ENCODE data around the gene NAB1.

NAB1 gene

DNA sequence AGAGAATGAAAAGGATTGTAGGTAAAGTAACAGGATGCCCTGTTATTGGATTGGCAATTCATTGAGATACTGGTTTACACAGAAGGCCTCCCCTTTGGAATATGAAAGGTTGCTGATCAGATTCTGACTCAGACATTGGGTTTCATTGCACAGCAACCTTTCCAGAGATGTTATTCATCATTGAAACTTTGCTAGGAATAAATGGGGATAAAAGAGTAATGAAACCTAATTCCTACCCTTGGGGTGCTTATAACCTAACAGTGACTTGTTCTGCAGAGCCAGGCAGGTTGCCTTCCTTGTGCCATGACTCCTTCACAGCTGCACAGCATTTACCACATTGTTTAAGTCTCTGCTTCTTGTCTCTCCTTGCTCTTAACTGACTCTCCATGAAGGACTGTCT lies 5.0 kb downstream of the NAB1 start:
- Histone ChIP-seq H3K27ac (ENCODE audit: insufficient read depth, low read length, poor library complexity, severe bottlenecking) (no peak overlapping the region), H3K4me3 (ENCODE audit: insufficient read depth, low read depth, low read length, poor library complexity, severe bottlenecking) (no peak overlapping the region), H3K9me3 (ENCODE audit: control insufficient read depth, low read length) (no peaks in the 10 kb centered on the region), H3K36me3 (ENCODE audit: control insufficient read depth, insufficient read depth, low read length) (no peaks in the 10 kb centered on the region), H3K4me1 (ENCODE audit: control insufficient read depth, insufficient read depth, low read length, poor library complexity, severe bottlenecking) (peaks cover 5% of the 10 kb centered on the region), H3K27me3 (replicated peaks; ENCODE audit: control insufficient read depth, insufficient read depth, low read length, poor library complexity, severe bottlenecking) (no peaks in the 10 kb centered on the region)
- DNase-seq: no peak

DNA sequence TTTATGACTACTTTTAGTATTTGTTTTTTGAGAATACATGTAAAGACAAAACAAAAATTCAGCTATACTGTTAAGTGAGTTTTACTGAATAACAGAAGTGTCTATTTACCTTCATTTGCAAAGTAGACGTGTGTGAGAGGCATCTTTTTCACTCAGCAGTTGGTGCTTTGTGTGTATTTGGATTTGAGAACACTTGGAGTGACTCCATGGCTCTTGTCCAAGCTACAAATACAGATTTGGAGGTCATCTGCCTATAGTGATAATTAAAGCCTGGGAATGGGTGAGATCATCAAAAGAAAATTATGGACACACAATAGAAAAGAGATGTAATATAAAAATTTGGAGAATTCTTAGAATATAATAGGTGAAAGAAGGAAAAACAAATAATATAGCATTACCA lies 6.2 kb downstream of the NAB1 start:
- Histone ChIP-seq H3K27ac (ENCODE audit: insufficient read depth, low read length, poor library complexity, severe bottlenecking) (no peak overlapping the region), H3K4me1 (ENCODE audit: control insufficient read depth, insufficient read depth, low read length, poor library complexity, severe bottlenecking) (peaks cover 2% of the 10 kb centered on the region), H3K27me3 (replicated peaks; ENCODE audit: control insufficient read depth, insufficient read depth, low read length, poor library complexity, severe bottlenecking) (no peaks in the 10 kb centered on the region), H3K4me3 (ENCODE audit: insufficient read depth, low read depth, low read length, poor library complexity, severe bottlenecking) (no peak overlapping the region), H3K36me3 (ENCODE audit: control insufficient read depth, insufficient read depth, low read length) (no peaks in the 10 kb centered on the region), H3K9me3 (ENCODE audit: control insufficient read depth, low read length) (no peaks in the 10 kb centered on the region)
- DNase-seq: no peak

DNA sequence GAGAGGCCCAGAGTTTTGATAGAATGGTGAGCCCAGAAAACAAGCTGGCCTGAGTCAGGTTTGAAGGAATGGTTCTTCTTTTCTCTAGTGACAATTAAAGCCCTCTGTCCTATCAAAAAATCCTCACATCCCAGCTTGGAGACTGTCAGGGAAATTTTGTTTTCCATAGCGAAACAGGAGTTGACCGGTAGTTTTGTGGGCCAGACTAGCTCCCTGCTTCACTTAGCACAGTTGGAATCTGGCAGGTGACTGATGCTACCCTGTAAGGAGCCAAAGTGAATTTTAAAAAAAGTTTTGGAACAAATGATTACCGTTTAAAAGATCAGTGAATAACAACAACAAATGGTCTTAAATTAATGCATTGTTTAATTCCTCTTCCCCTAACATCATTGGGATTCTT lies 6.7 kb downstream of the NAB1 start:
- no peak for DNase-seq
- H3K36me3 ChIP-seq (ENCODE audit: control insufficient read depth, insufficient read depth, low read length): no peaks in the 10 kb centered on the region
- H3K4me1 ChIP-seq (ENCODE audit: control insufficient read depth, insufficient read depth, low read length, poor library complexity, severe bottlenecking): no peaks in the 10 kb centered on the region
- H3K27ac ChIP-seq (ENCODE audit: insufficient read depth, low read length, poor library complexity, severe bottlenecking): no peak overlapping the region
- H3K4me3 ChIP-seq (ENCODE audit: insufficient read depth, low read depth, low read length, poor library complexity, severe bottlenecking): no peak overlapping the region
- H3K27me3 ChIP-seq (replicated peaks; ENCODE audit: control insufficient read depth, insufficient read depth, low read length, poor library complexity, severe bottlenecking): no peaks in the 10 kb centered on the region
- no peaks in the 10 kb centered on the region for H3K9me3 ChIP-seq (ENCODE audit: control insufficient read depth, low read length)

DNA sequence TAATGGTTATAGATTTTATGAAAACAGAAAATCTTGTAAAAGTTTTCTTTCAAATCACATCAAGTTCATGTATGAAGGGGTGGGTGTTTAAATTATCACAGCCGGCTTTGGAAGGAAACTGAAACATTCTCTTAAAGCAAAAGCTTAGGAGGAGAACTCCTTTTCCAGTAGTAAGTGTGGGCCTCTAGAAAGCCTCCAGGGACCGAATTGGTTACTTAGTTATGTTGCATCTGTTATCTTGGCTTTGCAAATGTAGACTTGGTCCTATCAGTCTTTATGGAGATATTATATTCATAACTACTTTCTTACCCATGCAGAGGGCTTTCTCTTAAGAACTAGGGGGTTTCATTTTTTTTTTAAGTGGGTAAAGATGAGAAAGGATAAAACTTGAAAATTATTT lies 7.4 kb downstream of the NAB1 start:
- no peak for DNase-seq
- Histone ChIP-seq H3K4me1 (ENCODE audit: control insufficient read depth, insufficient read depth, low read length, poor library complexity, severe bottlenecking) (no peaks in the 10 kb centered on the region), H3K27me3 (replicated peaks; ENCODE audit: control insufficient read depth, insufficient read depth, low read length, poor library complexity, severe bottlenecking) (no peaks in the 10 kb centered on the region), H3K27ac (ENCODE audit: insufficient read depth, low read length, poor library complexity, severe bottlenecking) (no peak overlapping the region), H3K9me3 (ENCODE audit: control insufficient read depth, low read length) (no peaks in the 10 kb centered on the region), H3K4me3 (ENCODE audit: insufficient read depth, low read depth, low read length, poor library complexity, severe bottlenecking) (no peak overlapping the region), H3K36me3 (ENCODE audit: control insufficient read depth, insufficient read depth, low read length) (no peaks in the 10 kb centered on the region)

DNA sequence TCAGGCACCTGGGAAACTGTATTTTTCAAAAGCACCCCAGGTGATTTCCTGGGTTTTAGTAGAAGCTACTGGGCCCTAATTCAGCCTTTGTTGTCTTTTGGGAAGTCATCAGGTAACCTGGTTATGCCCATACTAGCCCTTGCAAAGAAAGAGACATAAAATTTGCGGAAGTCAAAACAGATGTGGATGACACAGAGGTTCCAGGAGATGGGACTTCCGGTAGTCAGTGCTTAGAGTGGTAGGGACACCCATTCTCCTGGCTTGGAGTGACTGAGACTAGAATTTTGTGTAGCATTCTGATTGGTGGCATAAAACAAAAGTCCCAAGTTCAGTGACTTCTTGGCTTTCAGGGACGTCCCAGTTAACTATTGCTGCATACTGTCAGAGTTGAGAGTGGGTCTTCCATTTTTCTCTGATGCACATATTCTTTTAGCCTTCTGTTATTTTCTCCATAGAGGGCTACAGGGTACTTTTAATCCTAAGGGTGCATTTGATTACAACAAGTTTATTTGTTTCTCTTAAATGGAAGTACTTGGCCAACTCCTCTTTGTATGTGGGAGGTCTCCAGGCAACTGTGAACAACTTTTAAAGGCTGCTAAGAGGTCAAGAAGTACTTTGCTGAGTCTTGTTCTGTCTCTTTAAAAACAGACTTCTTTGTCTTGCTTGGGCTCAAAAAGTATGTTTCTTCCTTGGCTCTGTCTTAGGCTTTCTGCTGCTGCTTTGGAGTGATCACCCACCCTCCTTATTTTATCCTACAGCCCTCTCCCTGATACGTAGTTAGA lies 8.8 kb downstream of the NAB1 start:
- Histone ChIP-seq H3K36me3 (ENCODE audit: control insufficient read depth, insufficient read depth, low read length) (no peaks in the 10 kb centered on the region), H3K9me3 (ENCODE audit: control insufficient read depth, low read length) (no peaks in the 10 kb centered on the region), H3K27me3 (replicated peaks; ENCODE audit: control insufficient read depth, insufficient read depth, low read length, poor library complexity, severe bottlenecking) (no peaks in the 10 kb centered on the region), H3K4me1 (ENCODE audit: control insufficient read depth, insufficient read depth, low read length, poor library complexity, severe bottlenecking) (no peaks in the 10 kb centered on the region), H3K27ac (ENCODE audit: insufficient read depth, low read length, poor library complexity, severe bottlenecking) (no peak overlapping the region), H3K4me3 (ENCODE audit: insufficient read depth, low read depth, low read length, poor library complexity, severe bottlenecking) (no peak overlapping the region)
- no peak for DNase-seq

DNA sequence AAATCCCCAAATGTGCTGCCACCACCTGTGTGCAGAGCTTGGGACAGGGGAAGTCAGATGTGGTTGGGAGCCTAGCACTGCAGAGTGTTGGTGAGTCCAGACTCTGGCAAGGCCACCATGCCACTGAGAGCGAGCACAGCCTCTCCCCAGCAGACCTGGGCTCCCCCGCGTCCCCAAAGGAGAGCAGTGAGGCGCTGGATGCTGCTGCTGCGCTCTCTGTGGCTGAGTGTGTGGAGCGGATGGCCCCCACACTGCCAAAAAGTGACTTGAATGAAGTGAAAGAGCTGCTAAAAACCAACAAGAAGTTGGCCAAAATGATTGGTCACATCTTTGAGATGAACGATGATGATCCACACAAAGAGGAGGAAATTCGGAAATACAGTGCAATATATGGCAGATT lies 10.7 kb downstream of the NAB1 start:
- Histone ChIP-seq H3K9me3 (ENCODE audit: control insufficient read depth, low read length) (no peaks in the 10 kb centered on the region), H3K36me3 (ENCODE audit: control insufficient read depth, insufficient read depth, low read length) (no peaks in the 10 kb centered on the region), H3K27ac (ENCODE audit: insufficient read depth, low read length, poor library complexity, severe bottlenecking) (no peak overlapping the region), H3K27me3 (replicated peaks; ENCODE audit: control insufficient read depth, insufficient read depth, low read length, poor library complexity, severe bottlenecking) (no peaks in the 10 kb centered on the region), H3K4me1 (ENCODE audit: control insufficient read depth, insufficient read depth, low read length, poor library complexity, severe bottlenecking) (no peaks in the 10 kb centered on the region), H3K4me3 (ENCODE audit: insufficient read depth, low read depth, low read length, poor library complexity, severe bottlenecking) (no peak overlapping the region)
- no peak for DNase-seq

DNA sequence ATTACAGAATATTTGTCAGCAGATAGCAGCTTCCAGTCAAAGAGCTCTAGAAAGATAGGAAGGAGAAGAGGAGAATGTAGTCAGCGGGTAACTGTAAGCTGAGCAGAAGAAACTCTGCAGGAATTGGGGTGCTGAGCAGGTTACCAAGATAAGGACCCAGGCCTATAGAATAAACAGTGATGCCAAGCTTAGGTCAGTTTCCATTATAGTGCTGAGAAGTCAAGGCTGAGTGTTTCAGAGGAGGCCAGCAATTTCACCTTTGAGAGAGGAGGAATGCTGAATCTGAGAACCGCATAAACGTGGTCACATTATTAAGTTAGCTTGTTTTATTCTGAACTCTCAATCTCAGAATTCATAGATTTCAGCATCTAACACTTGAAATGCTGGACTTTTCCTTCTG lies 13.9 kb downstream of the NAB1 start:
- no peak overlapping the region for H3K4me3 ChIP-seq (ENCODE audit: insufficient read depth, low read depth, low read length, poor library complexity, severe bottlenecking)
- no peaks in the 10 kb centered on the region for H3K9me3 ChIP-seq (ENCODE audit: control insufficient read depth, low read length)
- no peaks in the 10 kb centered on the region for H3K4me1 ChIP-seq (ENCODE audit: control insufficient read depth, insufficient read depth, low read length, poor library complexity, severe bottlenecking)
- H3K27me3 ChIP-seq (replicated peaks; ENCODE audit: control insufficient read depth, insufficient read depth, low read length, poor library complexity, severe bottlenecking): no peaks in the 10 kb centered on the region
- H3K27ac ChIP-seq (ENCODE audit: insufficient read depth, low read length, poor library complexity, severe bottlenecking): no peak overlapping the region
- no peaks in the 10 kb centered on the region for H3K36me3 ChIP-seq (ENCODE audit: control insufficient read depth, insufficient read depth, low read length)
- DNase-seq: no peak

DNA sequence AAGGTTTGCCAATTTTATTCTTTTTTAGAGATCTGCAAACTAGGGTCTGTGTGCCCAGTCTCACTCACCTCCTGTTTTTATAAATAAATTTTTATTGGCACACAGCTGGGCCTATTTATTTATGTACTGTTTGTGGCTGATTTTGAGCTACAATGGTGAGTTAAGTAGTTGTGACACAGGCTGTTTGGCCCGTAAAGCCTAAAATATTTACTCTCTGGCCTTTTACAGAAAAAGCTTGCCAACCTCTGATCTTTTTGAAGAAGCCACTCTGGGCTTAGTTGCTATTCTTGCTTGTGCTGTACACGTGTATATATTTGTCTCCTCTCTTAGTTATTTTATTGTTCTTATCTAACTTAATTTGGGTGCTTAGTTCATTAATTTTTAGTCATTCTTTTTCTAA lies 14.5 kb downstream of the NAB1 start:
- Histone ChIP-seq H3K27me3 (replicated peaks; ENCODE audit: control insufficient read depth, insufficient read depth, low read length, poor library complexity, severe bottlenecking) (no peaks in the 10 kb centered on the region), H3K27ac (ENCODE audit: insufficient read depth, low read length, poor library complexity, severe bottlenecking) (no peak overlapping the region), H3K36me3 (ENCODE audit: control insufficient read depth, insufficient read depth, low read length) (no peaks in the 10 kb centered on the region), H3K4me1 (ENCODE audit: control insufficient read depth, insufficient read depth, low read length, poor library complexity, severe bottlenecking) (no peaks in the 10 kb centered on the region), H3K9me3 (ENCODE audit: control insufficient read depth, low read length) (no peaks in the 10 kb centered on the region), H3K4me3 (ENCODE audit: insufficient read depth, low read depth, low read length, poor library complexity, severe bottlenecking) (no peak overlapping the region)
- no peak for DNase-seq

DNA sequence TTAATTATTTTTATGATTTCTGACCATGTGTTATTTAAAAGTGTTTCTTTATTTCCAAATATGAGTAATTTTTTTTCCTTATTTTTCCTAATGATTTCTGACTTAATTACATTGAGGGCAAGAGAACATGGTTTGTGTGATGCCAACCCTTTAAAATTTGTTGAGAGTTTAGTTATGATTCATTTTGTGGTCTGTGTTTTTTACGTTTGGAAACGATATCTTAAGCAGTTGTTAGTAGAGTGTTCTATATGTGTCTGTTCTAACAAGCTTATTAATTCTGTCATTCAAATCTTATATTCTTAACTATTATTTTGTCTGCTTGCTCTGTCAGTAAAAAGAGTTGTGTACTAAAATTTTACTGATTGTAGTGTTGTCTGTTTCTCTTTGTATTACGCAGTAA lies 15.0 kb downstream of the NAB1 start:
- no peaks in the 10 kb centered on the region for H3K9me3 ChIP-seq (ENCODE audit: control insufficient read depth, low read length)
- H3K27ac ChIP-seq (ENCODE audit: insufficient read depth, low read length, poor library complexity, severe bottlenecking): no peak overlapping the region
- DNase-seq: no peak
- no peak overlapping the region for H3K4me3 ChIP-seq (ENCODE audit: insufficient read depth, low read depth, low read length, poor library complexity, severe bottlenecking)
- H3K36me3 ChIP-seq (ENCODE audit: control insufficient read depth, insufficient read depth, low read length): no peaks in the 10 kb centered on the region
- no peaks in the 10 kb centered on the region for H3K27me3 ChIP-seq (replicated peaks; ENCODE audit: control insufficient read depth, insufficient read depth, low read length, poor library complexity, severe bottlenecking)
- no peaks in the 10 kb centered on the region for H3K4me1 ChIP-seq (ENCODE audit: control insufficient read depth, insufficient read depth, low read length, poor library complexity, severe bottlenecking)

DNA sequence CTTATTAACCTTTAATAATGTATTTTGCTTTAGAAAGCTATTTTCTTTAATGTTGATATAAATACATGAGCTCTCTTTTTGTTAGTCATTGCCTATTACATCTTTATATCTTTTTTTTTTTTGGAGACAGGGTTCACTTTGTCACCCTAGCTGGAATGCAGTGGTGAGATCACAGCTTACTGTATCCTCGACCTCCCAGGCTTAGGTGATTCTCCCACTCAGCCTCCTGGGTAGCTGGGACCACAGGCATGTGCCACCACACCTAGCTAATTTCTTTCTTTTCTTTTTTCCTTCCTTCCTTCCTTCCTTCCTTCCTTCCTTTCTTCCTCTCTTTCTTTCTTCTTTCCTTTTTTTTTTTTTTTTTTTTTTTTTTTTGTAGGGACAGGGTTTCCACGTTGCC lies 15.4 kb downstream of the NAB1 start:
- no peaks in the 10 kb centered on the region for H3K27me3 ChIP-seq (replicated peaks; ENCODE audit: control insufficient read depth, insufficient read depth, low read length, poor library complexity, severe bottlenecking)
- DNase-seq: no peak

More for the DNA sequence above, 15.4 kb downstream of the NAB1 start:
- H3K36me3 ChIP-seq (ENCODE audit: control insufficient read depth, insufficient read depth, low read length): no peaks in the 10 kb centered on the region
- no peaks in the 10 kb centered on the region for H3K4me1 ChIP-seq (ENCODE audit: control insufficient read depth, insufficient read depth, low read length, poor library complexity, severe bottlenecking)
- no peak overlapping the region for H3K27ac ChIP-seq (ENCODE audit: insufficient read depth, low read length, poor library complexity, severe bottlenecking)
- H3K9me3 ChIP-seq (ENCODE audit: control insufficient read depth, low read length): no peaks in the 10 kb centered on the region
- no peak overlapping the region for H3K4me3 ChIP-seq (ENCODE audit: insufficient read depth, low read depth, low read length, poor library complexity, severe bottlenecking)

Measured in effector memory CD4-positive, alpha-beta T cell (primary cell).